Fibroblast of skin of abdomen (primary cell): Measurements from ENCODE around the gene RGMB.

Source experiments
- DNase-seq: peaks from one replicate; pipeline ENCODE4 v3.0.0-alpha.2; 2013

The RGMB gene

GRCh38 chr5:98785244-98785643 lies 11.8 kb downstream of the RGMB start:
- DNase-seq: no peak

GRCh38 chr5:98786191-98786853 lies 12.9 kb downstream of the RGMB start:
- DNase-seq: peak; percentile 54

GRCh38 chr5:98787131-98787719 lies 13.8 kb downstream of the RGMB start:
- no peak for DNase-seq

GRCh38 chr5:98789029-98789428 lies 15.6 kb downstream of the RGMB start:
- DNase-seq: no peak

GRCh38 chr5:98791001-98791519 lies 17.6 kb downstream of the RGMB start:
- no peak for DNase-seq

- no peak for DNase-seq
Measured at GRCh38 chr5:98791898-98792580, 18.6 kb downstream of the RGMB start.

GRCh38 chr5:98793223-98793622 lies 19.8 kb downstream of the RGMB start:
- no peak for DNase-seq

GRCh38 chr5:98794001-98794400 lies 20.5 kb downstream of the RGMB start:
- no peak for DNase-seq

- DNase-seq: no peak
Measured at GRCh38 chr5:98794414-98795080, 21.1 kb downstream of the RGMB start.

GRCh38 chr5:98795243-98795642 lies 21.8 kb downstream of the RGMB start:
- no peak for DNase-seq

GRCh38 chr5:98796197-98796972 lies 22.9 kb downstream of the RGMB start:
- peak; percentile 75 for DNase-seq

- DNase-seq: no peak
Measured at GRCh38 chr5:98798371-98798770, 24.9 kb downstream of the RGMB start.

- DNase-seq: no peak
Measured at GRCh38 chr5:98798847-98799246, 25.4 kb downstream of the RGMB start.

- no peak for DNase-seq
Measured at GRCh38 chr5:98804066-98804465, 30.6 kb downstream of the RGMB start.

- DNase-seq: no peak
Measured at GRCh38 chr5:98805070-98805469, 31.6 kb downstream of the RGMB start.

- DNase-seq: no peak
Measured at GRCh38 chr5:98807806-98808205, 34.3 kb downstream of the RGMB start.

GRCh38 chr5:98810206-98810605 lies 36.7 kb downstream of the RGMB start:
- DNase-seq: no peak

GRCh38 chr5:98813755-98814154 lies 40.3 kb downstream of the RGMB start:
- DNase-seq: no peak

- no peak for DNase-seq
Measured at GRCh38 chr5:98816582-98817222, 43.2 kb downstream of the RGMB start.

- DNase-seq: no peak
Measured at GRCh38 chr5:98825582-98826375, 52.3 kb downstream of the RGMB start.

- peak; percentile 44 for DNase-seq
Measured at GRCh38 chr5:98827161-98827560, 53.7 kb downstream of the RGMB start.
